Measurements from ENCODE around the gene HS1BP3. TPM values are rescaled to one million over a fixed set of nuclear protein-coding genes. Genes with fewer than 3 reads are reported as not detected.
A peak's percentile ranks its signal among the peaks of the same experiment; 100 is the strongest.

HS1BP3 gene
- total RNA-seq, 6 donors from 2014 or later: 41.0 to 45.8 (median 42.7) TPM

DNA sequence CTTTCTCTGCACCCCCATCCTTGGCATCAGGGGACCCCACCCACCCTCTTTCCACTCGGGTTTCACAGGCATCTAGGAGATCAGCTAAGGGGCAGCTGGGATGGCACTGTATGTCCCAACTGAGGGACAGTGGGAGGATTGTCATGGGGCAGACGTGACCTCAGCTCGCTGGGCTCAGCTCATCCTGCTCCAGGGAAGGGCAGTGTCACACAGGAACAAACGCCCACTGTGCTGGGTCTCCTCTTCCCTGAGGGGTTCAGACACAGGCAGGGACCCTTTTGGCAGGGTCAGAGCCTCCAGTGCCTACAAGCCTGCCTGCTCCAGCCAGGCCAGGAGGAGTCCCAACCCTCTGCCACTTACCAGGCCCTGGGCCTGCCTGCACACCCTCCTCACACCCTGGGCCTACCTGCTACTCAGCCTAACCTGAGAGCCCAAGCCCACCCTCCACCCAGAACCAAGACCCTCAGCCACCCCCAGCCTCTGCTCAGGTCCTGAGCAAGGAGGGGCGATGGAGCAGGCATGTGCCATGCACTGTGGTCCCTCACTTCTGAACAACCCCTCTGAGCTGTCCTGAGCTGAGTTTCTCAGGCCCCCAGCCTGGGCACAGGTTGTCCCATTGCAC, 68.2 kb downstream of the HS1BP3 start:
- no peak for DNase-seq
- H3K4me1 ChIP-seq: peaks cover 35 to 65% (median 46%) of the 10 kb centered on the region in 4 donors
- 84 to 100% methylated on average over 1 to 5 of the region's 5 CpGs for WGBS, 2 donors
- no peak for ATAC-seq (ENCODE audit: low FRiP score in 2 of 2)
- peak overlapping the region in 3 of 4 donors; percentile 51 to 75 (median 61) for H3K27ac ChIP-seq
- peak in 1 of 2 donors; percentile 28 for TF ChIP-seq POLR2AphosphoS5 (IDR thresholded peaks at IDR 0.05)
- TF ChIP-seq POLR2A (IDR thresholded peaks at IDR 0.05): no peak
- TF ChIP-seq, protein P1, sequence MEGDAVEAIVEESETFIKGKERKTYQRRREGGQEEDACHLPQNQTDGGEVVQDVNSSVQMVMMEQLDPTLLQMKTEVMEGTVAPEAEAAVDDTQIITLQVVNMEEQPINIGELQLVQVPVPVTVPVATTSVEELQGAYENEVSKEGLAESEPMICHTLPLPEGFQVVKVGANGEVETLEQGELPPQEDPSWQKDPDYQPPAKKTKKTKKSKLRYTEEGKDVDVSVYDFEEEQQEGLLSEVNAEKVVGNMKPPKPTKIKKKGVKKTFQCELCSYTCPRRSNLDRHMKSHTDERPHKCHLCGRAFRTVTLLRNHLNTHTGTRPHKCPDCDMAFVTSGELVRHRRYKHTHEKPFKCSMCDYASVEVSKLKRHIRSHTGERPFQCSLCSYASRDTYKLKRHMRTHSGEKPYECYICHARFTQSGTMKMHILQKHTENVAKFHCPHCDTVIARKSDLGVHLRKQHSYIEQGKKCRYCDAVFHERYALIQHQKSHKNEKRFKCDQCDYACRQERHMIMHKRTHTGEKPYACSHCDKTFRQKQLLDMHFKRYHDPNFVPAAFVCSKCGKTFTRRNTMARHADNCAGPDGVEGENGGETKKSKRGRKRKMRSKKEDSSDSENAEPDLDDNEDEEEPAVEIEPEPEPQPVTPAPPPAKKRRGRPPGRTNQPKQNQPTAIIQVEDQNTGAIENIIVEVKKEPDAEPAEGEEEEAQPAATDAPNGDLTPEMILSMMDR (IDR thresholded peaks at IDR 0.05): no peak
- TF ChIP-seq EP300 (IDR thresholded peaks at IDR 0.05): peak in 1 of 4 donors; percentile 46
- H3K4me3 ChIP-seq: no peak overlapping the region
- H3K9me3 ChIP-seq: peaks cover 0 to 8% (median 3%) of the 10 kb centered on the region in 4 donors
- no peaks in the 10 kb centered on the region for H3K36me3 ChIP-seq
- H3K27me3 ChIP-seq: no peaks in the 10 kb centered on the region

- Histone ChIP-seq H3K4me1 (peaks cover 52 to 73% (median 59%) of the 10 kb centered on the region in 4 donors), H3K27me3 (no peaks in the 10 kb centered on the region), H3K9me3 (peaks cover 0 to 8% (median 3%) of the 10 kb centered on the region in 4 donors), H3K36me3 (no peaks in the 10 kb centered on the region), H3K27ac (peak overlapping the region in 3 of 4 donors; percentile 82 to 86 (median 83)), H3K4me3 (no peak overlapping the region)
- TF ChIP-seq EP300 (IDR thresholded peaks at IDR 0.05) (no peak), POLR2A (IDR thresholded peaks at IDR 0.05) (no peak), POLR2AphosphoS5 (IDR thresholded peaks at IDR 0.05) (no peak)
- TF ChIP-seq, protein P1 (IDR thresholded peaks at IDR 0.05): no peak
- WGBS, 2 donors: 80 to 100% methylated on average over 3 to 4 of the region's 4 CpGs
- ATAC-seq (ENCODE audit: low FRiP score in 2 of 2) (no peak), DNase-seq (no peak)
Observed at GRCh38 chr2:20580690-20581437, 70.0 kb downstream of the HS1BP3 start.

DNA sequence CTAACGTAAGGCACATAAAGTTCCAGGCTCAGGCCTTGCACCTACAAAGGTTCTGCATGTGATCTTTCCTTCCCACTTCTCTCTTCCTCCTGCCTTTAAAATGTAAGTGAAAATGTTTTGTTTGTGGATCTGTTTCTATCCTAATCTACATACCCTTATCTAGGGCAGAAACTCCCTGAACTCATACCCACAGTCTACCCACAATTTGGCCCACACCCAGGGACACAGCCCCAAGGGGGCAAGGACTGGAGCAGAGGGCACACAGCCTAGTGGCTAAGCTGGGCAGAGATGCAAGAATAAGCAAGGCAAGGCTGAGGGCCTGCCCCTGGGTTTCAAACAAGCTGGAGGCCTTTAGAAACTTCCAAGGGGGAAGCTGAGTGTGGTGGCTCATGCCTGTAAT, 71.0 kb downstream of the HS1BP3 start:
- Histone ChIP-seq H3K4me1 (peaks cover 50 to 66% (median 53%) of the 10 kb centered on the region in 4 donors), H3K27me3 (no peaks in the 10 kb centered on the region), H3K27ac (peak overlapping the region; percentile 70 to 86 (median 82)), H3K36me3 (no peaks in the 10 kb centered on the region), H3K4me3 (no peak overlapping the region), H3K9me3 (peaks cover 0 to 8% (median 3%) of the 10 kb centered on the region in 4 donors)
- peak in 1 of 2 donors; percentile 20 for ATAC-seq (ENCODE audit: low FRiP score in 2 of 2)
- 84 to 86% methylated on average over 1 of the region's 1 CpG for WGBS, 2 donors
- DNase-seq: no peak
- TF ChIP-seq EP300 (IDR thresholded peaks at IDR 0.05) (peak in 1 of 4 donors; percentile 23), POLR2AphosphoS5 (IDR thresholded peaks at IDR 0.05) (peak in 1 of 2 donors; percentile 8)
- TF ChIP-seq, protein P1 (IDR thresholded peaks at IDR 0.05): no peak

- peak in 2 of 4 donors; percentile 82 to 83 for TF ChIP-seq EP300 (IDR thresholded peaks at IDR 0.05)
- TF ChIP-seq POLR2AphosphoS5 (IDR thresholded peaks at IDR 0.05): peak; percentile 71 to 82
- TF ChIP-seq POLR2A (IDR thresholded peaks at IDR 0.05): no peak
- peak overlapping the region; percentile 70 to 86 (median 82) for H3K27ac ChIP-seq
- peaks cover 0 to 8% (median 3%) of the 10 kb centered on the region in 4 donors for H3K9me3 ChIP-seq
- peaks cover 49 to 65% (median 53%) of the 10 kb centered on the region in 4 donors for H3K4me1 ChIP-seq
- WGBS, 2 donors: 68 to 72% methylated on average over 9 to 15 of the region's 15 CpGs
- peak; percentile 71 to 85 for ATAC-seq (ENCODE audit: low FRiP score in 2 of 2)
- no peaks in the 10 kb centered on the region for H3K27me3 ChIP-seq
- no peak overlapping the region for H3K4me3 ChIP-seq
- H3K36me3 ChIP-seq: no peaks in the 10 kb centered on the region
- DNase-seq: peak; percentile 63 to 65
Observed at GRCh38 chr2:20578895-20579825, 71.7 kb downstream of the HS1BP3 start.

Measured in upper lobe of left lung (tissue), 6 donors.